ENCODE results near the gene APMAP. TPM values are rescaled to one million over a fixed set of nuclear protein-coding genes. Genes with fewer than 3 reads are reported as not detected.
A peak's percentile ranks its signal among the peaks of the same experiment; 100 is the strongest.

APMAP gene
- total RNA-seq, 1 donor from 2014 or later = 81.3 TPM

DNA sequence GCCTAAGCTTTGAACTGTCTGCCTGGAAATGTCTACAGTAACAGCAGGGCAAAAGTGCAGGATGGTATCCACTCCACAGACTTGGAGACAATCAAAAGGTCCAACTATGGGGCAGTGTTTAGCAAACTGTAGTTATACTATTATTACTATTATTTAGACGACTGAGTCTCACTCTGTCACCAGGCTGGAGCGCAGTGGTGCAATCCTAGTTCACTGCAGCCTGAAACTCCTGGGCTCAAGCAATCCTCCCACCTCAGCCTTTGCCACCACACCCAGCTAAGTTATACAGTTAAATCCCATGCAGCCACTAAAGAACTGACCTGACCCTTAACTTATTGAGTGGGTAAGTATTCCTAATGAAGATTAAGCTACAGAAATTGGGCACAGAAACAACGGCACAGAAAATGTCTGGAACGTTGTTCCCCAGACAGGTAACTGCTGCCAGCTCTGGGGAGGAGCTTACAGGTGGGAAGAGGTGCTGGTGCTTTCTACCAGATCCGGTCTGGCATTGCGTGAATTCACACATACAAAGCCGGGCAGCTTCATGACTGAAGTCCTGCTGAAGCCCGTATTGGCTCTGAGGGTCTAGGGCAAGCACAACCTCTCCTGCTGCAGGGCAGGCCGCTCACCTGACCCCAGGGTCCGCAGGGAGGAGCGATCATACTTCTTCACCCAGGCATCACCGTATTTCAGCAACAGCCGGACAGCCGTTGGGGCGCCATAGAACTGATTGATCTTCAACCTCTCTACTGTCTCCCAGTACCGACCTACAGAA, 27.0 kb upstream of the APMAP start:
- no peaks in the 10 kb centered on the region for H3K36me3 Mint-ChIP-seq (ENCODE audit: insufficient read depth)
- peaks cover 26% of the 10 kb centered on the region for H3K4me1 Mint-ChIP-seq (ENCODE audit: low read depth)
- H3K9me3 Mint-ChIP-seq (ENCODE audit: low read depth) = no peaks in the 10 kb centered on the region
- peaks cover 3% of the 10 kb centered on the region for H3K27me3 Mint-ChIP-seq
- DNase-seq (ENCODE audit: low spot score, unreplicated experiment) = no peak
- no peak for TF ChIP-seq CTCF (IDR thresholded peaks at IDR 0.05; ENCODE audit: unreplicated experiment)
- no peak overlapping the region for H3K27ac Mint-ChIP-seq
- H3K4me3 Mint-ChIP-seq (ENCODE audit: low read depth) = no peak overlapping the region

DNA sequence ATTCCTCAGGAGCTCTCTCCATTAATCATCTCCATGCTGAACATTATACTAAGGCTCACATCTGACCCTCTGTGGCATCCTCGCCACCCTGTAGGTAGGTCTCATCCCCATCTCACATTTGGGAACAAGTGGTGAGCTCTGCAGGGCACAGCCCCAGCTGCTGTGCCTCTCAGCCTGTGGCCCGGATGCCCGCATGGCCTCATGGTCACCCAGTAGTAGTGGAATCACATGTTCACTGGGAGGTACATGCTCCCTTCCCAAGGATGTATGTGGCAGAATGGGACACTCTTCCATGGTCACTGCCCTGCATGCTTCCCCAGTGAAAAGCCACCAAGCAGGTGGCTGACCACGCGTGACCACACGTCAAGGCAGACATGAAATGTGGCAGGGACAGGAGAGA, 26.3 kb upstream of the APMAP start:
- no peak for TF ChIP-seq CTCF (IDR thresholded peaks at IDR 0.05; ENCODE audit: unreplicated experiment)
- H3K4me3 Mint-ChIP-seq (ENCODE audit: low read depth) = no peak overlapping the region
- peaks cover 6% of the 10 kb centered on the region for H3K27me3 Mint-ChIP-seq
- peak overlapping the region; percentile 29 for H3K27ac Mint-ChIP-seq
- peaks cover 26% of the 10 kb centered on the region for H3K4me1 Mint-ChIP-seq (ENCODE audit: low read depth)
- H3K9me3 Mint-ChIP-seq (ENCODE audit: low read depth) = no peaks in the 10 kb centered on the region
- H3K36me3 Mint-ChIP-seq (ENCODE audit: insufficient read depth) = no peaks in the 10 kb centered on the region
- no peak for DNase-seq (ENCODE audit: low spot score, unreplicated experiment)

DNA sequence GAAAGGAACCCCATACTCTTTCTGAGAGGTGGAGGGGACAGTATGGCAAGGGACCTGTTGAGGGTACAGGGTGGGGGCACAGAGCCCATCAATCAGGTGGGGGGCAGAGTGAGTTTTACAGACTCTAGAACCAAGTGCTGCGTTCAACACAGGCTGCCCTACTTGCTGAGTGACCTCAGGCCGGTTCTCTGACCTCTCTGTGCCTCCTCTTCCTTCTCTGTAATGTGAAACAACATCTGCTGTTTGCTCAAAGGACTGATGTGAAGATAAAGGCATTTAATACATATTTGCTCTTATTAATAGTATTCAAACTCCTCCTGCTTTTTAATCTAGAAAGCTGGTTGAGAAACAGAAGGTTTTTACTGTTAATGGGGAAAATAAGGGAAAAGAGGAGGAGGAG, 25.9 kb upstream of the APMAP start:
- TF ChIP-seq CTCF (IDR thresholded peaks at IDR 0.05; ENCODE audit: unreplicated experiment) = no peak
- H3K36me3 Mint-ChIP-seq (ENCODE audit: insufficient read depth) = no peaks in the 10 kb centered on the region
- DNase-seq (ENCODE audit: low spot score, unreplicated experiment) = no peak
- H3K27ac Mint-ChIP-seq = peak overlapping the region; percentile 87
- no peak overlapping the region for H3K4me3 Mint-ChIP-seq (ENCODE audit: low read depth)
- peaks cover 6% of the 10 kb centered on the region for H3K27me3 Mint-ChIP-seq
- no peaks in the 10 kb centered on the region for H3K9me3 Mint-ChIP-seq (ENCODE audit: low read depth)
- peaks cover 26% of the 10 kb centered on the region for H3K4me1 Mint-ChIP-seq (ENCODE audit: low read depth)

GRCh38 chr20:25017257-25017803, 24.8 kb upstream of the APMAP start:
- H3K4me3 Mint-ChIP-seq (ENCODE audit: low read depth) = peak overlapping the region; percentile 38
- DNase-seq (ENCODE audit: low spot score, unreplicated experiment) = peak; percentile 53
- H3K27me3 Mint-ChIP-seq = peaks cover 6% of the 10 kb centered on the region
- peak overlapping the region; percentile 96 for H3K27ac Mint-ChIP-seq
- TF ChIP-seq CTCF (IDR thresholded peaks at IDR 0.05; ENCODE audit: unreplicated experiment) = no peak
- no peaks in the 10 kb centered on the region for H3K36me3 Mint-ChIP-seq (ENCODE audit: insufficient read depth)
- no peaks in the 10 kb centered on the region for H3K9me3 Mint-ChIP-seq (ENCODE audit: low read depth)
- peaks cover 26% of the 10 kb centered on the region for H3K4me1 Mint-ChIP-seq (ENCODE audit: low read depth)

DNA sequence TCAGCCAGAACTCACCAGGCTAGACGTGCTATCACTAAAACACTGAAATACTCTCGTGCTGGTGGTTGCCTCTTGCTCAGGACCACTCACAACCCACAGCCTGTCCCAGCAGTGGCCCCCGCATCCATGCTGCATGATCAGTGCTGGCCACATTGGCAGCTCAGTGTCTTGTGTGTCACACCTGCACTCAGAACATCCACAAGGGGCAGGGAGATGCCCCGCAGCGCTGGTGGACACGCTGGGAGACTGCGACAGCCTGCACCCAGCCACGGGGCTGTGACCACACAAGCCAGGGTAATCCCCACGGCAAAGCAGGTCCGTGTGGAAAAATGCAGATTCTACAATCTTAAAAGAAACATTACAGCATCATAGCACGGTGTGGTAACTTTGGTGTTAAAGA, 23.9 kb upstream of the APMAP start:
- peaks cover 6% of the 10 kb centered on the region for H3K27me3 Mint-ChIP-seq
- no peaks in the 10 kb centered on the region for H3K36me3 Mint-ChIP-seq (ENCODE audit: insufficient read depth)
- H3K27ac Mint-ChIP-seq = no peak overlapping the region
- no peak overlapping the region for H3K4me3 Mint-ChIP-seq (ENCODE audit: low read depth)
- no peak for TF ChIP-seq CTCF (IDR thresholded peaks at IDR 0.05; ENCODE audit: unreplicated experiment)
- peaks cover 26% of the 10 kb centered on the region for H3K4me1 Mint-ChIP-seq (ENCODE audit: low read depth)
- no peaks in the 10 kb centered on the region for H3K9me3 Mint-ChIP-seq (ENCODE audit: low read depth)
- no peak for DNase-seq (ENCODE audit: low spot score, unreplicated experiment)
